Fibroblast of lung (primary cell): ENCODE results near the gene CCDC85C.

Experiments used
- EZH2 ChIP-seq: IDR thresholded peaks from 2 replicates; pipeline ENCODE4 v1.5.1; 2012; ENCODE audit warnings: low read length, control low read depth, mild to moderate bottlenecking; ENCODE audit errors: missing control alignments
- TF ChIP-seq, protein P1 (sequence below), 2 donors: IDR thresholded peaks in 1 of 2; conservative IDR thresholded peaks in 1 of 2; 1 replicate in 1 of 2; 2 replicates in 1 of 2; pipeline ENCODE4 v1.5.1; 2011 to 2012; ENCODE audit warnings: low read length in 2 of 2, control low read depth in 1 of 2, inconsistent platforms in 1 of 2, low read depth in 1 of 2, mild to moderate bottlenecking in 1 of 2

DNA sequence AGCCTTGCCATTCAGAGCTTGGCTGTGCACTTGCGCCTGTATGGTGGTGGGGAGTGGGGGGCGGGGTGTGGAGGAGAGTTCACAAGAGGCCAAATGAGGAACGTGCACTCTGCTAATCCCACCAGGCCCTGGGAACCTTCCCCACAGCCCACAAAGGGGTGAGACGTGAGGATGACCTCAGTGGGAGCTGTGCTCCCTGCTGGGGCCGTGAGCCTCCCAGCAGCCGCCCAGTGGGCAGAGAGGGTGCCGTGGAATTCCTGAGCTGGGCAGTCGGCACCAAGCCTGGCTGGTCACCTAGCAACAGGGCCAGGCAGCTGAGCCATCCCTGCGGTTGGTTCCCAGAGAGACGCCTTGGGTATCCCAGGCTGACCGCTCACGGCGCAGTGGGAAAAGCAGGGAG lies 69.1 kb downstream of the CCDC85C start:
- no peak for TF ChIP-seq EZH2
- TF ChIP-seq, protein P1, sequence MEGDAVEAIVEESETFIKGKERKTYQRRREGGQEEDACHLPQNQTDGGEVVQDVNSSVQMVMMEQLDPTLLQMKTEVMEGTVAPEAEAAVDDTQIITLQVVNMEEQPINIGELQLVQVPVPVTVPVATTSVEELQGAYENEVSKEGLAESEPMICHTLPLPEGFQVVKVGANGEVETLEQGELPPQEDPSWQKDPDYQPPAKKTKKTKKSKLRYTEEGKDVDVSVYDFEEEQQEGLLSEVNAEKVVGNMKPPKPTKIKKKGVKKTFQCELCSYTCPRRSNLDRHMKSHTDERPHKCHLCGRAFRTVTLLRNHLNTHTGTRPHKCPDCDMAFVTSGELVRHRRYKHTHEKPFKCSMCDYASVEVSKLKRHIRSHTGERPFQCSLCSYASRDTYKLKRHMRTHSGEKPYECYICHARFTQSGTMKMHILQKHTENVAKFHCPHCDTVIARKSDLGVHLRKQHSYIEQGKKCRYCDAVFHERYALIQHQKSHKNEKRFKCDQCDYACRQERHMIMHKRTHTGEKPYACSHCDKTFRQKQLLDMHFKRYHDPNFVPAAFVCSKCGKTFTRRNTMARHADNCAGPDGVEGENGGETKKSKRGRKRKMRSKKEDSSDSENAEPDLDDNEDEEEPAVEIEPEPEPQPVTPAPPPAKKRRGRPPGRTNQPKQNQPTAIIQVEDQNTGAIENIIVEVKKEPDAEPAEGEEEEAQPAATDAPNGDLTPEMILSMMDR (conservative IDR thresholded peaks at IDR 0.05 in 1 of 2, IDR thresholded peaks at IDR 0.05 in 1 of 2; ENCODE audit: low read depth in 1 of 2, low read length in 2 of 2), result no peak
